ENCODE measurements around the gene MPC1. TPM values are rescaled to one million over a fixed set of nuclear protein-coding genes. Genes with fewer than 3 reads are reported as not detected.

MPC1 gene
- total and polyA plus RNA-seq, 11 donors, result 213 to 796 (median 542) TPM

DNA sequence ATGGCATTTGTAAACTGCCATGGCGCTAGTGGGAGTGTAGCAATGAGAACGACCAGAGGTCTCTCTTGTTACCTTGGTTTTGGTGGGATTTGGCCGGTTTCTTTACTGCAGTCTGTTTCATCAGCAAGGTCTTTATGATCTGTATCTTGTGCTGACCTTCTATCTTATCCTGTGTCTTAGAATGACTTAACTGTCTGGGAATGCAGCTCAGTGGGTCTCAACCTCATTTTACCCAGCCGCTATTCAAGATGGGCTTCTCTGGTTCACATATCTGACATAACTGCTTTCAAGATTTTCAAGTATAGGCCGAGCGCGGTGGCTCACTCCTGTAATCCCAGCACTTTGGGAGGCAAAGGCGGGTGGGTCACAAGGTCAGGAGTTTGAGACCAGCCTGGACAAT lies 38.5 kb downstream of the MPC1 start:
- ATAC-seq, result no peak
- H3K36me3 ChIP-seq, result peaks cover 0 to 6% (median 0%) of the 10 kb centered on the region in 9 donors
- H3K4me3 ChIP-seq, result no peak overlapping the region
- no peaks in the 10 kb centered on the region for H3K9me3 ChIP-seq
- intact Hi-C loops (cut with DNase I), result loop anchor here in 4 of 10 donors (5.0 kb wide), 1 partner anchor 38 kb away; the partner anchor contains the start of gene MPC1 (in 4 of the 4)
- WGBS, 4 donors, result 92 to 97% (median 93%) methylated on average over 8 of the region's 8 CpGs
- TF ChIP-seq POLR2A (IDR thresholded peaks at IDR 0.05), result no peak
- peaks cover 0 to 42% (median 28%) of the 10 kb centered on the region in 12 donors for H3K4me1 ChIP-seq
- no peaks in the 10 kb centered on the region for H3K27me3 ChIP-seq
- no peak overlapping the region for H3K27ac ChIP-seq
- no peak for DNase-seq

DNA sequence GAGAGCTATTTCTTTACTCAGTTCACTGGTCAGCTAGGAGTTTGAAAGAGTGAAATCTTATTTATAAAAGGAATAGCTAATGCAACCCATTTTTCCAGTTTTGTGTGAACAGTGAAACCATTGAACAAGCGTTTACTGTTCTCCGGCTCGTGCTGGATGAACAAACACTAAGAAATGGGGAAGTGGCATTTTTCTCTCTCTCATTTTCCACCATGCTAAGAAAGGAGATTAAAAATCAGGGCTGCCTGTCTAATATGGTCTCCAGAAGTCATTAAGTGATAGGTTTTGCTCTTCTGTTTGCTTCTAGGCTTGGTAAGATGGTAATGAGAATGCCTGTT lies 39.6 kb downstream of the MPC1 start:
- peaks cover 0 to 54% (median 31%) of the 10 kb centered on the region in 12 donors for H3K4me1 ChIP-seq
- DNase-seq, result no peak
- peak overlapping the region; percentile 54 to 99 (median 91) for H3K27ac ChIP-seq
- WGBS, 4 donors, result 46 to 55% (median 50%) methylated on average over 3 of the region's 3 CpGs
- no peak for ATAC-seq
- H3K36me3 ChIP-seq, result peaks cover 0 to 6% (median 0%) of the 10 kb centered on the region in 9 donors
- intact Hi-C loops (cut with DNase I), result loop anchor here in 7 of 10 donors (2.0 to 5.0 kb wide), 3 partner anchors 22 to 40 kb away; partner anchors contain the start of gene MPC1 (in 7 of the 7)
- H3K9me3 ChIP-seq, result no peaks in the 10 kb centered on the region
- peak overlapping the region; percentile 67 to 99 (median 96) for H3K4me3 ChIP-seq
- no peak for TF ChIP-seq POLR2A (IDR thresholded peaks at IDR 0.05)
- TF ChIP-seq, protein P1, sequence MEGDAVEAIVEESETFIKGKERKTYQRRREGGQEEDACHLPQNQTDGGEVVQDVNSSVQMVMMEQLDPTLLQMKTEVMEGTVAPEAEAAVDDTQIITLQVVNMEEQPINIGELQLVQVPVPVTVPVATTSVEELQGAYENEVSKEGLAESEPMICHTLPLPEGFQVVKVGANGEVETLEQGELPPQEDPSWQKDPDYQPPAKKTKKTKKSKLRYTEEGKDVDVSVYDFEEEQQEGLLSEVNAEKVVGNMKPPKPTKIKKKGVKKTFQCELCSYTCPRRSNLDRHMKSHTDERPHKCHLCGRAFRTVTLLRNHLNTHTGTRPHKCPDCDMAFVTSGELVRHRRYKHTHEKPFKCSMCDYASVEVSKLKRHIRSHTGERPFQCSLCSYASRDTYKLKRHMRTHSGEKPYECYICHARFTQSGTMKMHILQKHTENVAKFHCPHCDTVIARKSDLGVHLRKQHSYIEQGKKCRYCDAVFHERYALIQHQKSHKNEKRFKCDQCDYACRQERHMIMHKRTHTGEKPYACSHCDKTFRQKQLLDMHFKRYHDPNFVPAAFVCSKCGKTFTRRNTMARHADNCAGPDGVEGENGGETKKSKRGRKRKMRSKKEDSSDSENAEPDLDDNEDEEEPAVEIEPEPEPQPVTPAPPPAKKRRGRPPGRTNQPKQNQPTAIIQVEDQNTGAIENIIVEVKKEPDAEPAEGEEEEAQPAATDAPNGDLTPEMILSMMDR (IDR thresholded peaks at IDR 0.05), result no peak
- no peaks in the 10 kb centered on the region for H3K27me3 ChIP-seq

DNA sequence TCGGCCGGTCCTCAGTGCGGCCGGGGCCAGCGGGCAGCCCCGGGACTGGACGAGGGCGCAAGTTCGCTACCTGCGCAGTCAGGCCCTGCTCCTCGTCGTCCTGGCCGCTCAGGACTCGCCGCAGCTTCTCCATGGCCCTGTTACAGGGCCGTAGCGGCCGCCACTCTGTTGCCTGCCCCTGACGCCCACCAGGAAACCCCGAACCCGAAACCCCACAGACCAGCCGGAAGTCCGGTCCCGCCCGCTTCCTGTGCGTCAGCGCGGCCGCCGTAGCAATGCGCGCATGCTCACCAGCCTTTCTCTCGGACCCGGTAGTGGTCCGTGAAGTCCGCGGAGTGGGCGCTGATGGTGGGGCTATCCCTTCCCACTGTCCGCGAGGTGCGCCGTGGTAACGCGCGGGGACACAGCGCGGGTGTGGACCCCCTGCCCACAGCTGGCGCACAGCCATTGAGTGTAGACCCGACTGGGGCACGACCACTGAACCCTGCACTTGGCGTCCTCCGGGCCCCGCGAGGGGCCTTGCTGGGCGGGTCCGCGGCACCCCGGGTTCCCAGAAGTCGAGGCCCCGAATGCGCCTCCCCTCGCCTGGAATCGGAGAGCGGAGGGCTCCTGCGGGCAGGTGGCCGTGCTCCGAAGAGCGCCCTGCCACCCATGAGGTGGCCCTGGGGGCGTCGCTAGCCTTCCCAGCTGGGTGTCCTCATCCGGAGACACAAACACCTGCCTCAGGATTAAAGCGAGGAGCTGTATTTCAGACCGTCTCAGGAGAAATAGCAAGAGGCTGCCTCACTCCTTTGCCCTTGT lies 40.2 kb downstream of the MPC1 start, which contains the start of gene SFT2D1:
TSS of gene SFT2D1 (minus strand) at position 197 of the 801 bp plus-strand sequence. CDS start at position 133, 64 bp downstream.
- Histone ChIP-seq H3K4me1 (peaks cover 0 to 54% (median 33%) of the 10 kb centered on the region in 12 donors), H3K27ac (peak within 1 kb of the TSS; percentile 54 to 99 (median 91)), H3K27me3 (no peaks in the 10 kb centered on the region), H3K9me3 (no peaks in the 10 kb centered on the region), H3K36me3 (peaks cover 0 to 11% (median 3%) of the 10 kb centered on the region in 9 donors), H3K4me3 (peak within 1 kb of the TSS; percentile 67 to 99 (median 96))
- ATAC-seq, result peak; percentile 93 to 99 (median 98)
- DNase-seq, result peak; percentile 90 to 95 (median 92)
- intact Hi-C loops (cut with DNase I), result loop anchor here in 8 of 10 donors (1.0 to 5.0 kb wide), 4 partner anchors 22 to 41 kb away; partner anchors contain the start of gene MPC1 (in 7 of the 8)
- TF ChIP-seq, protein P1 (IDR thresholded peaks at IDR 0.05), result no peak
- peak; percentile 51 to 88 for TF ChIP-seq POLR2A (IDR thresholded peaks at IDR 0.05)
- 0 to 1% (median 1%) methylated on average over 41 to 73 of the region's 73 CpGs for WGBS, 4 donors

DNA sequence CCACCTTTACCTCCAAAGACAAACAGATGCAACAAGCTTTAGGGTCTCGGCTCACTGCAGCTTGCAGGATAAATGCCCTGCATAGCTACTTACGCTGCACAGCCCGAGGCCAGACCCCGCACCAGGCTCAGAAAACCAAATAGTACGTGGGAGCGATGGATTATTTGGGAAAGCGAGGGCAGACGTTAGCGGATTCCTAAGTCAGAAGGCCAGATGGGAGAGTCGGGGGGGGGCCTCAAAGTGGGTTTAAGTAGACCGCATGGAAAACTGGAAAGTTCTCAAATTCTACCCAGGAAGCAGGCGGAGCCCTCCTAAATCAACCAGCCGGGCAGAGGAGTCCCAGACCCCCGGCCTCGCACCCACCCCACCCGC lies 40.8 kb downstream of the MPC1 start:
- Histone ChIP-seq H3K36me3 (peaks cover 0 to 17% (median 7%) of the 10 kb centered on the region in 9 donors), H3K27me3 (no peaks in the 10 kb centered on the region), H3K9me3 (no peaks in the 10 kb centered on the region), H3K4me3 (peak overlapping the region; percentile 67 to 99 (median 96)), H3K4me1 (peaks cover 0 to 58% (median 35%) of the 10 kb centered on the region in 12 donors), H3K27ac (peak overlapping the region; percentile 54 to 99 (median 91))
- ATAC-seq (peak in 1 of 4 donors; percentile 12), DNase-seq (no peak)
- WGBS, 4 donors, result 0 to 1% (median 1%) methylated on average over 15 to 16 of the region's 16 CpGs
- no peak for TF ChIP-seq POLR2A (IDR thresholded peaks at IDR 0.05)
- TF ChIP-seq, protein P1 (IDR thresholded peaks at IDR 0.05), result no peak
- intact Hi-C loops (cut with DNase I), result loop anchor here in 8 of 10 donors (1.0 to 5.0 kb wide), 4 partner anchors 23 to 41 kb away; partner anchors contain the start of gene MPC1 (in 7 of the 8)

All from heart left ventricle (tissue), 16 donors.